KMS-11 (cell line): ENCODE measurements around the gene SLC15A2.

Source experiments
- H2AFZ ChIP-seq: fragments of 200-600 bp; sonication (generic); 2 replicates; pipeline ENCODE4 v1.6.1; 2016; ENCODE audit warnings: antibody characterized with exemption, mixed run types, low read depth
- H3K27ac ChIP-seq: fragments of 200-600 bp; sonication (generic); 2 replicates; pipeline ENCODE4 v1.6.1; 2016; ENCODE audit warnings: mild to moderate bottlenecking, mixed run types
- H3K27me3 ChIP-seq: fragments of 200-600 bp; sonication (generic); 2 replicates; pipeline ENCODE4 v1.6.1; 2017; ENCODE audit warnings: mild to moderate bottlenecking, low read depth, mixed run types, moderate library complexity; ENCODE audit not compliant: insufficient read depth
- H3K36me3 ChIP-seq: fragments of 200-600 bp; sonication (generic); 2 replicates; pipeline ENCODE4 v1.6.1; 2017; ENCODE audit warnings: mild to moderate bottlenecking, mixed run types; ENCODE audit not compliant: insufficient read depth
- H3K4me1 ChIP-seq: fragments of 200-600 bp; sonication (generic); 2 replicates; pipeline ENCODE4 v1.6.1; 2016; ENCODE audit warnings: mild to moderate bottlenecking, low read depth, mixed run types; ENCODE audit not compliant: poor library complexity, severe bottlenecking
- H3K4me2 ChIP-seq: fragments of 200-600 bp; sonication (generic); 2 replicates; pipeline ENCODE4 v1.7.0; 2016; ENCODE audit warnings: mild to moderate bottlenecking, mixed run types
- H3K4me3 ChIP-seq: fragments of 200-600 bp; sonication (generic); IDR thresholded peaks from 2 replicates; pipeline ENCODE4 v1.6.1; 2017; ENCODE audit warnings: low read depth, low read length, mixed read lengths; ENCODE audit not compliant: insufficient read depth
- H3K79me2 ChIP-seq: fragments of 200-600 bp; sonication (generic); 2 replicates; pipeline ENCODE4 v1.6.1; 2016; ENCODE audit warnings: low read depth, mixed run types; ENCODE audit not compliant: insufficient read depth
- H3K9ac ChIP-seq: fragments of 200-600 bp; sonication (generic); 2 replicates; pipeline ENCODE4 v1.6.1; 2016; ENCODE audit warnings: mild to moderate bottlenecking, mixed run types
- H4K20me1 ChIP-seq: fragments of 200-600 bp; sonication (generic); 2 replicates; pipeline ENCODE4 v1.6.1; 2016; ENCODE audit warnings: mild to moderate bottlenecking, mixed run types; ENCODE audit not compliant: insufficient read depth
- CTCF ChIP-seq: fragments of 200-600 bp; sonication (generic); conservative IDR thresholded peaks from 2 replicates; pipeline ENCODE4 v1.6.1; 2017; ENCODE audit warnings: low read depth, mild to moderate bottlenecking, antibody characterized with exemption, low read length, moderate library complexity, mixed read lengths

The SLC15A2 gene

GRCh38 chr3:121976727-121977126, 82.5 kb downstream of the SLC15A2 start:
- Histone ChIP-seq H3K36me3 (no peaks in the 10 kb centered on the region), H3K27me3 (no peaks in the 10 kb centered on the region), H3K4me3 (no peak overlapping the region), H3K9ac (no peak overlapping the region), H3K27ac (no peak overlapping the region), H3K79me2 (no peaks in the 10 kb centered on the region), H3K4me1 (peaks cover 8% of the 10 kb centered on the region), H4K20me1 (no peaks in the 10 kb centered on the region), H2AFZ (no peak overlapping the region), H3K4me2 (no peak overlapping the region)
- TF ChIP-seq CTCF: no peak

GRCh38 chr3:121979246-121979645, 85.0 kb downstream of the SLC15A2 start:
- H3K27me3 ChIP-seq: no peaks in the 10 kb centered on the region
- TF ChIP-seq CTCF: no peak
- no peak overlapping the region for H3K4me2 ChIP-seq
- H3K27ac ChIP-seq: no peak overlapping the region
- H3K4me1 ChIP-seq: peaks cover 8% of the 10 kb centered on the region
- no peaks in the 10 kb centered on the region for H4K20me1 ChIP-seq
- no peaks in the 10 kb centered on the region for H3K79me2 ChIP-seq
- no peak overlapping the region for H3K4me3 ChIP-seq
- H2AFZ ChIP-seq: no peak overlapping the region
- no peaks in the 10 kb centered on the region for H3K36me3 ChIP-seq
- H3K9ac ChIP-seq: no peak overlapping the region

- H3K27ac ChIP-seq: no peak overlapping the region
- no peak overlapping the region for H3K4me3 ChIP-seq
- H3K4me1 ChIP-seq: peaks cover 8% of the 10 kb centered on the region
- H3K36me3 ChIP-seq: no peaks in the 10 kb centered on the region
- no peak overlapping the region for H3K9ac ChIP-seq
- H3K79me2 ChIP-seq: no peaks in the 10 kb centered on the region
- no peaks in the 10 kb centered on the region for H4K20me1 ChIP-seq
- H2AFZ ChIP-seq: peak overlapping the region; percentile 25; the same call in 1 of the 2 replicates
- TF ChIP-seq CTCF: no peak
- H3K27me3 ChIP-seq: no peaks in the 10 kb centered on the region
- H3K4me2 ChIP-seq: no peak overlapping the region
Observed at GRCh38 chr3:121979734-121980449, 85.7 kb downstream of the SLC15A2 start.

- Histone ChIP-seq H3K4me1 (peaks cover 8% of the 10 kb centered on the region), H3K4me3 (no peak overlapping the region), H3K9ac (no peak overlapping the region), H3K27ac (no peak overlapping the region), H3K27me3 (no peaks in the 10 kb centered on the region), H3K36me3 (no peaks in the 10 kb centered on the region), H3K79me2 (no peaks in the 10 kb centered on the region), H4K20me1 (no peaks in the 10 kb centered on the region), H3K4me2 (no peak overlapping the region), H2AFZ (peak overlapping the region; percentile 25; the same call in 1 of the 2 replicates)
- TF ChIP-seq CTCF: no peak
Observed at GRCh38 chr3:121980450-121980796, 86.2 kb downstream of the SLC15A2 start.
